T-cell (primary cell): ENCODE measurements around the gene MAP3K9. TPM values are rescaled to one million over a fixed set of nuclear protein-coding genes. Genes with fewer than 3 reads are reported as not detected.

Experiments
- ATAC-seq, 4 experiments: fragments of 200-7000 bp in 3 of 4; fragments of 150-1000 bp in 1 of 4; cut with Tn5 transposase; replicated peaks in 1 of 4; 1 replicate in 3 of 4; 2 replicates in 1 of 4; pipeline ENCODE4 v1.10.0; 2021; ENCODE audit warnings: moderate library complexity in 3 of 4, mild to moderate bottlenecking in 2 of 4, moderate number of reproducible peaks in 1 of 4
- CTCF ChIA-PET, 2 donors: fragments of 300-600 bp; sonication (Branson Sonifier 250); formaldehyde crosslinking; loops; one replicate each; lab custom pipeline; 2022; ENCODE audit warnings: antibody characterized with exemption in 2 of 2; lab: Charles Lee
- POLR2A ChIA-PET, 2 donors: fragments of 300-600 bp; sonication (Branson Sonifier 250); formaldehyde crosslinking; loops; one replicate each; lab custom pipeline; 2022; ENCODE audit warnings: antibody characterized with exemption in 2 of 2; lab: Charles Lee
- DNase-seq, 35 experiments: peaks; one replicate each; pipeline versions ENCODE4 v3.0.0 to v3.0.0-alpha.2; 2013 to 2023
- H3K27ac ChIP-seq: one replicate; pipeline ENCODE4 v1.5.1; 2013; ENCODE audit warnings: low read length
- H3K27me3 ChIP-seq, 2 experiments: replicated peaks in 1 of 2; 1 replicate in 1 of 2; 2 replicates in 1 of 2; pipeline versions ENCODE4 v1.6.1 to v1.7.0; 2013; ENCODE audit warnings: low read length in 1 of 2, mixed read lengths in 1 of 2; ENCODE audit not compliant: control insufficient read depth in 2 of 2, insufficient read depth in 2 of 2; ENCODE audit errors: extremely low read depth in 1 of 2
- H3K36me3 ChIP-seq, 2 donors: 1 replicate in 1 of 2; 2 replicates in 1 of 2; pipeline versions ENCODE4 v1.6.1 to v1.7.0; 2013; ENCODE audit warnings: low read length in 1 of 2; ENCODE audit not compliant: control insufficient read depth in 2 of 2, insufficient read depth in 1 of 2; ENCODE audit errors: extremely low read depth in 1 of 2
- H3K4me1 ChIP-seq, 2 experiments: 1 replicate in 1 of 2; 2 replicates in 1 of 2; pipeline versions ENCODE4 v1.6.1 to v1.7.0; 2013; ENCODE audit warnings: low read length in 2 of 2, mixed read lengths in 1 of 2; ENCODE audit not compliant: insufficient read depth in 2 of 2, control insufficient read depth in 1 of 2; ENCODE audit errors: extremely low read depth in 1 of 2
- H3K4me3 ChIP-seq, 2 donors: 1 replicate in 1 of 2; 2 replicates in 1 of 2; pipeline versions ENCODE4 v1.5.1 to v1.7.0; 2013; ENCODE audit warnings: mild to moderate bottlenecking in 2 of 2, low read length in 1 of 2, moderate library complexity in 1 of 2; ENCODE audit not compliant: control insufficient read depth in 1 of 2; ENCODE audit errors: extremely low read depth in 1 of 2
- H3K9me3 ChIP-seq: 2 replicates; pipeline ENCODE4 v1.7.0; 2013
- H3K27ac Mint-ChIP-seq, 2 donors: one replicate each; pipeline ENCODE4 v1.8.0; 2020 to 2021; ENCODE audit warnings: mild to moderate bottlenecking in 2 of 2, mixed read lengths in 2 of 2
- H3K27me3 Mint-ChIP-seq, 2 donors: one replicate each; pipeline ENCODE4 v1.8.0; 2021 to 2022; ENCODE audit warnings: mixed read lengths in 2 of 2
- H3K36me3 Mint-ChIP-seq: one replicate; pipeline ENCODE4 v1.8.0; 2021; ENCODE audit warnings: mixed read lengths
- H3K4me1 Mint-ChIP-seq, 3 donors: one replicate each; pipeline ENCODE4 v1.8.0; 2020 to 2022; ENCODE audit warnings: mixed read lengths in 3 of 3, mild to moderate bottlenecking in 1 of 3
- H3K4me3 Mint-ChIP-seq, 3 donors: one replicate each; pipeline ENCODE4 v1.8.0; 2020 to 2022; ENCODE audit warnings: mild to moderate bottlenecking in 3 of 3, mixed read lengths in 3 of 3, moderate library complexity in 3 of 3
- H3K9me3 Mint-ChIP-seq, 3 donors: one replicate each; pipeline ENCODE4 v1.8.0; 2020 to 2022; ENCODE audit warnings: mixed read lengths in 3 of 3
- WGBS: methylation state at CpG from one replicate; pipeline ENCODE4 v1.1.5; 2013; ENCODE audit warnings: missing lambda C conversion rate; ENCODE audit not compliant: insufficient coverage; 5-methylcytosine and 5-hydroxymethylcytosine counted together
- total RNA-seq, 35 experiments: library from RNA in 6 of 35; stranded (reverse) in 6 of 35; fragments of 120-200 nt in 1 of 35; gene quantifications; one replicate each; pipeline versions ENCODE4 v1.2.1 to v1.2.4 and lab custom pipeline; 2013 to 2026

Gene MAP3K9
- total RNA-seq, 5 donors from 2014 or later (not counting 1 experiment from before 2014, with no cell fraction given) = 4.8 to 7.0 (median 6.6) TPM

GRCh38 chr14:70773182-70773862 is 36.0 kb downstream of the MAP3K9 start:
- no peaks in the 10 kb centered on the region for H3K9me3 Mint-ChIP-seq
- H3K9me3 ChIP-seq = no peaks in the 10 kb centered on the region
- POLR2A ChIA-PET = no interaction called here
- H3K4me3 ChIP-seq = no peak overlapping the region
- H3K27me3 ChIP-seq = no peaks in the 10 kb centered on the region
- no peak for ATAC-seq
- no peaks in the 10 kb centered on the region for H3K4me1 ChIP-seq
- no peaks in the 10 kb centered on the region for H3K27me3 Mint-ChIP-seq
- no peaks in the 10 kb centered on the region for H3K4me1 Mint-ChIP-seq
- DNase-seq = no peak
- no peaks in the 10 kb centered on the region for H3K36me3 ChIP-seq
- CTCF ChIA-PET = no interaction called here
- no peak overlapping the region for H3K27ac ChIP-seq
- H3K4me3 Mint-ChIP-seq = no peak overlapping the region
- no peak overlapping the region for H3K27ac Mint-ChIP-seq
- WGBS = 100% methylated on average over 1 of the region's 3 CpGs
- H3K36me3 Mint-ChIP-seq = peaks cover 7% of the 10 kb centered on the region

DNA sequence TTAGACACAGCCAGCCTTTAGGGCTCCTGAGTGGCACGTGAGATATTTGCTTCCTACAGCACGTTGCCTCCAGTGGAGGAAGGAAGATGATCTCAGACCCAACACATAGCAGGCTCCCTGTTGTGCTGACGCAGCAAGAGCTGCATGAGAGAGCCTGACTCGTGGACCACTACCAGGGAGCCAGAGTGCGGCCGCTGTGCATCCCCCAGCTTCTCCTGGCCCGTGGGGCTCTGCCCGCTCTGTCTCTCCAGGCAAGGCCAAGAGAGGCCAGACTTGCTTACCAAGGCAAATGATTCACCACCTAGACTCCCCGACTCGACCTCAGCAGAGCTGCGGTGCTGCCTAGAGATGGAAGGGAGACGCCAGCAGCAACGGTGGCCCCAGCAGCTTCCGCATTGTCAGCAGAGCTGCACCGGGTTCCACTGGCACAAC is 37.5 kb downstream of the MAP3K9 start:
- Mint-ChIP-seq H3K4me1 (no peaks in the 10 kb centered on the region), H3K9me3 (no peaks in the 10 kb centered on the region), H3K36me3 (peaks cover 4% of the 10 kb centered on the region), H3K4me3 (no peak overlapping the region), H3K27ac (no peak overlapping the region), H3K27me3 (no peaks in the 10 kb centered on the region)
- DNase-seq = no peak
- ChIA-PET CTCF (no interaction called here), POLR2A (no interaction called here)
- H3K4me3 ChIP-seq = no peak overlapping the region
- H3K36me3 ChIP-seq = no peaks in the 10 kb centered on the region
- no peaks in the 10 kb centered on the region for H3K27me3 ChIP-seq
- H3K4me1 ChIP-seq = no peaks in the 10 kb centered on the region
- no peaks in the 10 kb centered on the region for H3K9me3 ChIP-seq
- no peak for ATAC-seq
- 85% methylated on average over 14 of the region's 15 CpGs for WGBS
- no peak overlapping the region for H3K27ac ChIP-seq

DNA sequence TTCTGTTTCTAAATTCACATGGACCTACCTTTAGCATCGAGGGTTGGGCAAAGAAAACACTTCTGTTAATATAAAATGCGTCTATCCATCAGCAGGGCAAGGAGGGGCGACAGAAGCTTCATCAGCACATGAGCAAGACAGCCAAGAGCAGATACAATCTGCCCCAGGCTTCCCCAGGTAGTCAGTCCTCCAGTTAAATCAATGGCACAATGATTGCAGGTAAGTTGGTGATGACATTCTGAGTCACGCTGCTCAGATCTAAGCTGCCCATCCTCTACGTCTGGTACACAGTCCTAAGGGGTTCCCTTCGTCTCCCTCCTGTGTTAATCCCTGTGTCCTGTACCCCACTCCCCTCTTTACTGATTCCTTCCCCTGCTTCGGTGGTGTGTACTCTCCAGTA is 38.8 kb downstream of the MAP3K9 start:
- no peaks in the 10 kb centered on the region for H3K9me3 Mint-ChIP-seq
- Histone ChIP-seq H3K36me3 (no peaks in the 10 kb centered on the region), H3K27ac (no peak overlapping the region), H3K4me1 (no peaks in the 10 kb centered on the region), H3K27me3 (no peaks in the 10 kb centered on the region), H3K4me3 (no peak overlapping the region), H3K9me3 (no peaks in the 10 kb centered on the region)
- CTCF ChIA-PET = no interaction called here
- H3K4me3 Mint-ChIP-seq = no peak overlapping the region
- H3K4me1 Mint-ChIP-seq = no peaks in the 10 kb centered on the region
- DNase-seq (no peak), ATAC-seq (no peak)
- H3K27ac Mint-ChIP-seq = no peak overlapping the region
- no peaks in the 10 kb centered on the region for H3K27me3 Mint-ChIP-seq
- H3K36me3 Mint-ChIP-seq = peaks cover 4% of the 10 kb centered on the region
- POLR2A ChIA-PET = no interaction called here
- 87% methylated on average over 3 of the region's 7 CpGs for WGBS

DNA sequence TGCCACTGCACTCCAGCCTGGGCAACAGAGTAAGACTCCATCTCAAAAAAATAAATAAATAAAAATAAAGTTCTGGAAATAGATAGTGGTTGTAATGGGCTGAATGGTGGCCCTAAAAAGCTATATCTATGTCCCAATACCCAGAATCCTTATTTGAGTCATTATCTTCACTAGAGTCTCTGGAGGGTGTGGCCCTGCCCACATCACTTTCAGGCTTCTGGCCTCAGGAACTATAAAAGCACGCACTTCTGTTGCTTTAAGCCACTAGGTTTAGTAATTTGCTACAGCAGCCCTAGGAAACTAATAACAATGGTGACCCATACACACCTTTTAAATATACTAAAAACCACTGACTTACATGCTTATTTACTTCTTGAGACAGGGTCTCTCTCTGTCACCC is 49.9 kb downstream of the MAP3K9 start:
- Mint-ChIP-seq H3K27ac (no peak overlapping the region), H3K9me3 (peaks cover 0 to 2% (median 0%) of the 10 kb centered on the region in 3 donors), H3K4me1 (no peaks in the 10 kb centered on the region), H3K4me3 (no peak overlapping the region), H3K36me3 (peaks cover 25% of the 10 kb centered on the region), H3K27me3 (no peaks in the 10 kb centered on the region)
- POLR2A ChIA-PET = no interaction called here
- WGBS = 80% methylated on average over 1 of the region's 1 CpG
- H3K36me3 ChIP-seq = peaks cover 0 to 4% of the 10 kb centered on the region in 2 donors
- CTCF ChIA-PET = no interaction called here
- no peaks in the 10 kb centered on the region for H3K9me3 ChIP-seq
- no peak for ATAC-seq
- no peaks in the 10 kb centered on the region for H3K27me3 ChIP-seq
- no peaks in the 10 kb centered on the region for H3K4me1 ChIP-seq
- no peak overlapping the region for H3K4me3 ChIP-seq
- no peak for DNase-seq
- no peak overlapping the region for H3K27ac ChIP-seq

- Mint-ChIP-seq H3K27me3 (no peaks in the 10 kb centered on the region), H3K36me3 (peaks cover 32% of the 10 kb centered on the region), H3K9me3 (no peaks in the 10 kb centered on the region), H3K4me1 (no peaks in the 10 kb centered on the region), H3K27ac (no peak overlapping the region), H3K4me3 (no peak overlapping the region)
- ChIA-PET POLR2A (no interaction called here), CTCF (interaction anchor here in 1 of 2 donors (0.6 kb wide), 1 partner anchor 23 kb away, joined by 4 read pairs; no protein-coding TSS in a partner anchor)
- no peaks in the 10 kb centered on the region for H3K27me3 ChIP-seq
- H3K36me3 ChIP-seq = peaks cover 0 to 8% of the 10 kb centered on the region in 2 donors
- no peaks in the 10 kb centered on the region for H3K9me3 ChIP-seq
- H3K4me3 ChIP-seq = no peak overlapping the region
- H3K4me1 ChIP-seq = no peaks in the 10 kb centered on the region
- DNase-seq = no peak
- no peak overlapping the region for H3K27ac ChIP-seq
- no peak for ATAC-seq
Observed at GRCh38 chr14:70755655-70756054, 53.7 kb downstream of the MAP3K9 start.

GRCh38 chr14:70754991-70755390 is 54.3 kb downstream of the MAP3K9 start:
- Histone ChIP-seq H3K4me1 (no peaks in the 10 kb centered on the region), H3K9me3 (no peaks in the 10 kb centered on the region), H3K27ac (no peak overlapping the region), H3K4me3 (no peak overlapping the region), H3K27me3 (no peaks in the 10 kb centered on the region), H3K36me3 (peaks cover 0 to 8% of the 10 kb centered on the region in 2 donors)
- ATAC-seq (no peak), DNase-seq (no peak)
- Mint-ChIP-seq H3K27me3 (no peaks in the 10 kb centered on the region), H3K27ac (no peak overlapping the region), H3K9me3 (no peaks in the 10 kb centered on the region), H3K36me3 (peaks cover 32% of the 10 kb centered on the region), H3K4me3 (no peak overlapping the region), H3K4me1 (no peaks in the 10 kb centered on the region)
- ChIA-PET POLR2A (no interaction called here), CTCF (no interaction called here)
- WGBS = 81% methylated on average over 3 of the region's 3 CpGs
